Mucosa of rectum (tissue), 2 donors: ENCODE measurements around the gene CCSER1.
"Not testable (repeated sequence)": the region's sequence is repeated elsewhere in the genome, so short reads cannot be mapped to it uniquely, and the experiment has no call there.

ENCODE experiments used
- H3K27ac ChIP-seq, 2 donors: one replicate each; pipeline ENCODE4 v1.7.0; 2013; ENCODE audit warnings: inconsistent platforms in 2 of 2, low read depth in 2 of 2, low read length in 2 of 2
- H3K27me3 ChIP-seq, 2 donors: one replicate each; pipeline ENCODE4 v1.7.0; 2013; ENCODE audit warnings: low read length in 2 of 2; ENCODE audit not compliant: control insufficient read depth in 2 of 2, insufficient read depth in 2 of 2
- H3K36me3 ChIP-seq, 2 donors: one replicate each; pipeline ENCODE4 v1.7.0; 2013; ENCODE audit warnings: low read length in 2 of 2; ENCODE audit not compliant: control insufficient read depth in 2 of 2, insufficient read depth in 2 of 2
- H3K4me1 ChIP-seq, 2 donors: one replicate each; pipeline ENCODE4 v1.7.0; 2013; ENCODE audit warnings: low read length in 2 of 2, mild to moderate bottlenecking in 1 of 2; ENCODE audit not compliant: control insufficient read depth in 2 of 2, insufficient read depth in 2 of 2
- H3K4me3 ChIP-seq, 2 donors: one replicate each; pipeline ENCODE4 v1.7.0; 2013; ENCODE audit warnings: low read length in 2 of 2
- H3K9ac ChIP-seq, 2 donors: one replicate each; pipeline ENCODE4 v1.7.0; 2013; ENCODE audit warnings: low read length in 2 of 2, low read depth in 1 of 2, mild to moderate bottlenecking in 1 of 2
- H3K9me3 ChIP-seq, 2 donors: one replicate each; pipeline ENCODE4 v1.7.0; 2013; ENCODE audit warnings: low read length in 2 of 2; ENCODE audit not compliant: control insufficient read depth in 2 of 2
- donor health status: healthy.
- donor health status: Normal muscosa, but diverticular disease.

Gene CCSER1

GRCh38 chr4:91326167-91326566 lies 1199.0 kb downstream of the CCSER1 start:
- not testable (repeated sequence) for H3K27ac ChIP-seq, H3K36me3 ChIP-seq, H3K4me1 ChIP-seq, H3K9ac ChIP-seq, H3K4me3 ChIP-seq, H3K9me3 ChIP-seq, H3K27me3 ChIP-seq

GRCh38 chr4:91330555-91331137 lies 1203.5 kb downstream of the CCSER1 start:
- H3K27ac ChIP-seq: no peak overlapping the region
- no peaks in the 10 kb centered on the region for H3K36me3 ChIP-seq
- H3K9ac ChIP-seq: no peak overlapping the region
- no peaks in the 10 kb centered on the region for H3K4me1 ChIP-seq
- no peaks in the 10 kb centered on the region for H3K27me3 ChIP-seq
- peaks cover 2 to 5% of the 10 kb centered on the region in 2 donors for H3K9me3 ChIP-seq
- no peak overlapping the region for H3K4me3 ChIP-seq

- Histone ChIP-seq H3K9ac (no peak overlapping the region), H3K36me3 (no peaks in the 10 kb centered on the region)
Measured at GRCh38 chr4:91340822-91341221, 1213.6 kb downstream of the CCSER1 start.

GRCh38 chr4:91345632-91346031 lies 1218.4 kb downstream of the CCSER1 start:
- Histone ChIP-seq H3K4me1 (no peaks in the 10 kb centered on the region), H3K4me3 (no peak overlapping the region), H3K27me3 (no peaks in the 10 kb centered on the region), H3K9ac (no peak overlapping the region), H3K9me3 (no peaks in the 10 kb centered on the region), H3K27ac (no peak overlapping the region), H3K36me3 (no peaks in the 10 kb centered on the region)

More at GRCh38 chr4:91340822-91341221, 1213.6 kb downstream of the CCSER1 start:
- no peak overlapping the region for H3K4me3 ChIP-seq
- H3K27ac ChIP-seq: no peak overlapping the region
- no peaks in the 10 kb centered on the region for H3K27me3 ChIP-seq
- no peaks in the 10 kb centered on the region for H3K4me1 ChIP-seq
- no peaks in the 10 kb centered on the region for H3K9me3 ChIP-seq

GRCh38 chr4:91356496-91356895 lies 1229.3 kb downstream of the CCSER1 start:
- not testable (repeated sequence) for H3K4me3 ChIP-seq, H3K36me3 ChIP-seq, H3K9ac ChIP-seq, H3K27ac ChIP-seq, H3K9me3 ChIP-seq, H3K4me1 ChIP-seq, H3K27me3 ChIP-seq

- not testable (repeated sequence) for H3K36me3 ChIP-seq, H3K9me3 ChIP-seq, H3K27ac ChIP-seq, H3K4me3 ChIP-seq, H3K27me3 ChIP-seq, H3K4me1 ChIP-seq, H3K9ac ChIP-seq
Measured at GRCh38 chr4:91358016-91358415, 1230.8 kb downstream of the CCSER1 start.

GRCh38 chr4:91358621-91359020 lies 1231.4 kb downstream of the CCSER1 start:
- not testable (repeated sequence) for H3K4me1 ChIP-seq, H3K36me3 ChIP-seq, H3K27ac ChIP-seq, H3K4me3 ChIP-seq, H3K27me3 ChIP-seq, H3K9ac ChIP-seq, H3K9me3 ChIP-seq

GRCh38 chr4:91359041-91360031 lies 1232.1 kb downstream of the CCSER1 start:
- Histone ChIP-seq H3K9me3 (no peaks in the 10 kb centered on the region), H3K27ac (no peak overlapping the region), H3K4me1 (peaks cover 0 to 5% of the 10 kb centered on the region in 2 donors), H3K36me3 (no peaks in the 10 kb centered on the region), H3K27me3 (no peaks in the 10 kb centered on the region), H3K9ac (no peak overlapping the region), H3K4me3 (no peak overlapping the region)

- Histone ChIP-seq H3K27me3 (no peaks in the 10 kb centered on the region), H3K9ac (no peak overlapping the region), H3K9me3 (no peaks in the 10 kb centered on the region), H3K4me3 (no peak overlapping the region), H3K4me1 (peaks cover 0 to 5% of the 10 kb centered on the region in 2 donors), H3K36me3 (no peaks in the 10 kb centered on the region), H3K27ac (no peak overlapping the region)
Measured at GRCh38 chr4:91362125-91362524, 1234.9 kb downstream of the CCSER1 start.

GRCh38 chr4:91366554-91366953 lies 1239.4 kb downstream of the CCSER1 start:
- no peaks in the 10 kb centered on the region for H3K9me3 ChIP-seq
- no peak overlapping the region for H3K27ac ChIP-seq
- H3K9ac ChIP-seq: no peak overlapping the region
- no peaks in the 10 kb centered on the region for H3K36me3 ChIP-seq
- no peak overlapping the region for H3K4me3 ChIP-seq
- H3K27me3 ChIP-seq: no peaks in the 10 kb centered on the region
- H3K4me1 ChIP-seq: no peaks in the 10 kb centered on the region
